GM10266 (cell line): ENCODE data around the gene RB1.

Source experiments
- DNase-seq: peaks from one replicate; pipeline ENCODE4 v3.0.0; 2012; ENCODE audit errors: extremely low spot score
- TF ChIP-seq, protein P1 (sequence below): IDR thresholded peaks from 2 replicates; pipeline ENCODE4 v1.5.1; 2012; ENCODE audit warnings: mild to moderate bottlenecking, low read depth; ENCODE audit not compliant: control insufficient read depth, insufficient read depth; ENCODE audit errors: missing control alignments

RB1 gene

DNA sequence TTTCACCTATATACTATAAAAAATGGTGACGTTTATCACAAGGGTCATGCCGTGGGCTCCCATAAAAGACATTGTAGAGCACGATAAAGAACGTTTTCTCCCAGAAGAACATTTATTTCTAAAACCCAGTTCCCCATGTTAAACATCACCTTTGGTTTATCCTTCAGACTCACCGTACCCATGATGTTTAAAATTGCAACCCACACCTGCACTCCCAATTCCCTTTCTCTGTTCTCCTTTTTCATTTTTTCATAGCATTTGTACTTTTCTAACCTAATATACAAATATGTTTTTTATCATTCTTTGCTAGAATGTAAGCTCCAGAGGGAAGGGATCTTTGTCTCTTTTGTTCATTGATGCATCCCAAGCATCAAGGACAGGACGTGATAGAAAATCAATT, 227.3 kb downstream of the RB1 start:
- TF ChIP-seq, protein P1, sequence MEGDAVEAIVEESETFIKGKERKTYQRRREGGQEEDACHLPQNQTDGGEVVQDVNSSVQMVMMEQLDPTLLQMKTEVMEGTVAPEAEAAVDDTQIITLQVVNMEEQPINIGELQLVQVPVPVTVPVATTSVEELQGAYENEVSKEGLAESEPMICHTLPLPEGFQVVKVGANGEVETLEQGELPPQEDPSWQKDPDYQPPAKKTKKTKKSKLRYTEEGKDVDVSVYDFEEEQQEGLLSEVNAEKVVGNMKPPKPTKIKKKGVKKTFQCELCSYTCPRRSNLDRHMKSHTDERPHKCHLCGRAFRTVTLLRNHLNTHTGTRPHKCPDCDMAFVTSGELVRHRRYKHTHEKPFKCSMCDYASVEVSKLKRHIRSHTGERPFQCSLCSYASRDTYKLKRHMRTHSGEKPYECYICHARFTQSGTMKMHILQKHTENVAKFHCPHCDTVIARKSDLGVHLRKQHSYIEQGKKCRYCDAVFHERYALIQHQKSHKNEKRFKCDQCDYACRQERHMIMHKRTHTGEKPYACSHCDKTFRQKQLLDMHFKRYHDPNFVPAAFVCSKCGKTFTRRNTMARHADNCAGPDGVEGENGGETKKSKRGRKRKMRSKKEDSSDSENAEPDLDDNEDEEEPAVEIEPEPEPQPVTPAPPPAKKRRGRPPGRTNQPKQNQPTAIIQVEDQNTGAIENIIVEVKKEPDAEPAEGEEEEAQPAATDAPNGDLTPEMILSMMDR: no peak
- DNase-seq: no peak
